HEK293 (cell line): ENCODE measurements around the gene AEBP1.

Experiments
- CTCF ChIA-PET: fragments of 350-600 bp; formaldehyde crosslinking; extraction: SDS; loops from one replicate; lab custom pipeline; 2021; ENCODE audit warnings: antibody characterized with exemption; lab: Yijun Ruan, JAX
- POLR2A ChIA-PET: fragments of 300-600 bp; formaldehyde crosslinking; extraction: SDS; loops from one replicate; lab custom pipeline; 2020; ENCODE audit warnings: antibody characterized with exemption, inconsistent platforms; lab: Yijun Ruan, JAX
- H3K27ac ChIP-seq: fragments of 200-500 bp; sonication (Bioruptor generic); 2 replicates; pipeline ENCODE4 v1.5.1; 2014; ENCODE audit warnings: low read depth, low read length, control low read depth, inconsistent platforms; ENCODE audit errors: extremely low read depth
- H3K36me3 ChIP-seq, 2 experiments: fragments of 200-500 bp in 1 of 2; sonication (Bioruptor generic) in 1 of 2; 1 replicate in 1 of 2; 2 replicates in 1 of 2; pipeline ENCODE4 v1.5.1; 2014 to 2017; ENCODE audit warnings: inconsistent platforms in 2 of 2, low read length in 2 of 2; ENCODE audit not compliant: control insufficient read depth in 2 of 2, insufficient read depth in 1 of 2
- H3K4me1 ChIP-seq: fragments of 200-500 bp; sonication (Bioruptor generic); 2 replicates; pipeline ENCODE4 v1.5.1; 2014; ENCODE audit warnings: mild to moderate bottlenecking, low read length, inconsistent platforms; ENCODE audit not compliant: control insufficient read depth, insufficient read depth
- H3K4me3 ChIP-seq: 2 replicates; pipeline ENCODE4 v1.5.1; 2011; ENCODE audit warnings: low read depth, mild to moderate bottlenecking, control low read depth, low read length, moderate library complexity
- H3K9me3 ChIP-seq: fragments of 200-500 bp; sonication (Bioruptor generic); 2 replicates; pipeline ENCODE4 v1.5.1; 2014; ENCODE audit warnings: low read depth, low read length, inconsistent platforms; ENCODE audit not compliant: control insufficient read depth, insufficient read depth
- AEBP2 ChIP-seq: fragments of 450-650 bp; formaldehyde crosslinking; IDR thresholded peaks from 2 replicates; pipeline ENCODE4 v1.5.1; 2016; ENCODE audit warnings: missing biosample characterization, missing genetic modification characterization, borderline replicate concordance
- ELK4 ChIP-seq: IDR thresholded peaks from 2 replicates; pipeline ENCODE4 v1.6.1; 2011; ENCODE audit warnings: mild to moderate bottlenecking, low read depth, low read length, borderline replicate concordance
- PRDM4 ChIP-seq: fragments of 450-650 bp; formaldehyde crosslinking; IDR thresholded peaks from 2 replicates; pipeline ENCODE4 v1.5.1; 2017; ENCODE audit warnings: missing biosample characterization, missing genetic modification characterization
- RBAK ChIP-seq: fragments of 450-650 bp; formaldehyde crosslinking; IDR thresholded peaks from 2 replicates; pipeline ENCODE4 v1.5.1; 2016; ENCODE audit warnings: missing biosample characterization, missing genetic modification characterization
- ZBTB17 ChIP-seq: fragments of 450-650 bp; formaldehyde crosslinking; IDR thresholded peaks from 2 replicates; pipeline ENCODE4 v1.5.1; 2016; ENCODE audit warnings: missing biosample characterization, missing genetic modification characterization
- ZBTB21 ChIP-seq: fragments of 450-650 bp; formaldehyde crosslinking; IDR thresholded peaks from 2 replicates; pipeline ENCODE4 v1.5.1; 2017; ENCODE audit warnings: missing biosample characterization, missing genetic modification characterization
- ZBTB48 ChIP-seq: fragments of 450-650 bp; formaldehyde crosslinking; IDR thresholded peaks from 2 replicates; pipeline ENCODE4 v1.5.1; 2016; ENCODE audit warnings: missing biosample characterization, missing genetic modification characterization
- ZBTB8A ChIP-seq: fragments of 450-650 bp; formaldehyde crosslinking; IDR thresholded peaks from 2 replicates; pipeline ENCODE4 v1.5.1; 2016; ENCODE audit warnings: missing biosample characterization, missing genetic modification characterization
- ZFHX2 ChIP-seq: fragments of 450-650 bp; formaldehyde crosslinking; conservative IDR thresholded peaks from 2 replicates; pipeline ENCODE4 v1.5.1; 2016; ENCODE audit warnings: missing biosample characterization, missing genetic modification characterization
- ZNF112 ChIP-seq: fragments of 450-650 bp; formaldehyde crosslinking; IDR thresholded peaks from 2 replicates; pipeline ENCODE4 v1.5.0; 2017; ENCODE audit warnings: missing biosample characterization, missing genetic modification characterization
- ZNF26 ChIP-seq: fragments of 450-650 bp; formaldehyde crosslinking; IDR thresholded peaks from 2 replicates; pipeline ENCODE4 v1.5.1; 2016; ENCODE audit warnings: missing biosample characterization, missing genetic modification characterization
- ZNF335 ChIP-seq: fragments of 450-650 bp; formaldehyde crosslinking; conservative IDR thresholded peaks from 2 replicates; pipeline ENCODE4 v1.5.1; 2016; ENCODE audit warnings: missing biosample characterization, missing genetic modification characterization
- ZNF366 ChIP-seq: fragments of 450-650 bp; formaldehyde crosslinking; conservative IDR thresholded peaks from 2 replicates; pipeline ENCODE4 v1.5.1; 2016; ENCODE audit warnings: missing biosample characterization, missing genetic modification characterization
- ZNF394 ChIP-seq: fragments of 450-650 bp; formaldehyde crosslinking; IDR thresholded peaks from 2 replicates; pipeline ENCODE4 v1.5.1; 2016; ENCODE audit warnings: missing biosample characterization, missing genetic modification characterization, mild to moderate bottlenecking, moderate library complexity, borderline replicate concordance
- ZNF433 ChIP-seq: fragments of 450-650 bp; formaldehyde crosslinking; IDR thresholded peaks from 2 replicates; pipeline ENCODE4 v1.5.1; 2016; ENCODE audit warnings: missing biosample characterization, missing genetic modification characterization, low read depth
- ZNF513 ChIP-seq: fragments of 450-650 bp; IDR thresholded peaks from 2 replicates; pipeline ENCODE4 v1.5.1; 2018; ENCODE audit warnings: missing biosample characterization, missing genetic modification characterization
- ZNF561 ChIP-seq: fragments of 450-650 bp; IDR thresholded peaks from 2 replicates; pipeline ENCODE4 v1.5.1; 2018; ENCODE audit warnings: missing biosample characterization, missing genetic modification characterization, borderline replicate concordance
- ZNF623 ChIP-seq: fragments of 450-650 bp; formaldehyde crosslinking; IDR thresholded peaks from 2 replicates; pipeline ENCODE4 v1.5.1; 2016; ENCODE audit warnings: missing biosample characterization, missing genetic modification characterization
- ZNF624 ChIP-seq: fragments of 450-650 bp; formaldehyde crosslinking; IDR thresholded peaks from 2 replicates; pipeline ENCODE4 v1.5.1; 2017; ENCODE audit warnings: missing biosample characterization, missing genetic modification characterization
- ZNF629 ChIP-seq: fragments of 450-650 bp; formaldehyde crosslinking; IDR thresholded peaks from 2 replicates; pipeline ENCODE4 v1.5.1; 2017; ENCODE audit warnings: missing biosample characterization, missing genetic modification characterization
- ZNF747 ChIP-seq: fragments of 450-650 bp; formaldehyde crosslinking; IDR thresholded peaks from 2 replicates; pipeline ENCODE4 v1.5.1; 2016; ENCODE audit warnings: missing biosample characterization, missing genetic modification characterization
- ZNF791 ChIP-seq: fragments of 450-650 bp; formaldehyde crosslinking; IDR thresholded peaks from 2 replicates; pipeline ENCODE4 v1.5.1; 2016; ENCODE audit warnings: missing biosample characterization, missing genetic modification characterization
- TF ChIP-seq, protein P1 (sequence below): fragments of 450-650 bp; formaldehyde crosslinking; IDR thresholded peaks from 2 replicates; pipeline ENCODE4 v1.5.1; 2016; ENCODE audit warnings: missing biosample characterization, missing genetic modification characterization

Gene AEBP1

DNA sequence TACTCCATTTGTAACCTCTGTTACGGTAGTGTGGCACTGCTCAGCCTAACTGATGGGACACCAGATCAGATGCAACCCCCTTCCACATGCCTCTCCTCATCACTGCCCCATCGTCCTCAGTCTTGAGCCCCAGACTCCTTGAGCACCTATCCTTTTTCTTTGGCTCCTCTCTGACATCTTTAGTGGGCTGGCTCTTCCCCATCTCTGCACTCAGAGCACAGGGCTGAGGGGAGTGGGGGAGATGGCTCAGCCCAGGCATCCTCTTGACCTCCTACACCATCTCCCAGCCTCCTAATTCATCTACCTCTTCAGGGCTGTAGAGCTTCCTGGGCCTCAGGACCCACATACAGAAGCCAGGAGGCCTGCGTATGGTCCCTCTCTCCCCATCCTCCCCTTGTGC, 20.3 kb upstream of the AEBP1 start:
- no peak overlapping the region for H3K4me3 ChIP-seq
- no peaks in the 10 kb centered on the region for H3K4me1 ChIP-seq
- H3K27ac ChIP-seq, result no peak overlapping the region
- no peaks in the 10 kb centered on the region for H3K9me3 ChIP-seq
- no peak for TF ChIP-seq ZBTB8A (tag by site-specific recombination)
- TF ChIP-seq ZNF394 (tag by site-specific recombination), result no peak
- TF ChIP-seq ZFHX2 (tag by site-specific recombination), result 0 out of 2 replicates have a peak, but pooled peaks have one; percentile 11
- TF ChIP-seq ZBTB17 (tag by site-specific recombination), result peak; percentile 78
- no peak for TF ChIP-seq ZBTB48 (tag by site-specific recombination)
- no peak for TF ChIP-seq ZNF112
- no peak for TF ChIP-seq ZNF624 (tag by site-specific recombination)
- no peak for TF ChIP-seq AEBP2 (tag by site-specific recombination)
- TF ChIP-seq RBAK (tag by site-specific recombination), result no peak
- TF ChIP-seq ZNF335, result no peak
- no peak for TF ChIP-seq ZNF747 (tag by site-specific recombination)
- TF ChIP-seq PRDM4 (tag by site-specific recombination), result no peak
- TF ChIP-seq ZBTB21 (tag by site-specific recombination), result no peak
- TF ChIP-seq, protein P1, sequence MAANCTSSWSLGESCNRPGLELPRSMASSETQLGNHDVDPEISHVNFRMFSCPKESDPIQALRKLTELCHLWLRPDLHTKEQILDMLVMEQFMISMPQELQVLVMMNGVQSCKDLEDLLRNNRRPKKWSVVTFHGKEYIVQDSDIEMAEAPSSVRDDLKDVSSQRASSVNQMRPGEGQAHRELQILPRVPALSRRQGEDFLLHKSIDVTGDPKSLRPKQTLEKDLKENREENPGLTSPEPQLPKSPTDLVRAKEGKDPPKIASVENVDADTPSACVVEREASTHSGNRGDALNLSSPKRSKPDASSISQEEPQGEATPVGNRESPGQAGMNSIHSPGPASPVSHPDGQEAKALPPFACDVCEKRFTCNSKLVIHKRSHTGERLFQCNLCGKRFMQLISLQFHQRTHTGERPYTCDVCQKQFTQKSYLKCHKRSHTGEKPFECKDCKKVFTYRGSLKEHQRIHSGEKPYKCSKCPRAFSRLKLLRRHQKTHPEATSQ (tag by site-specific recombination), result no peak
- TF ChIP-seq ZNF623 (tag by site-specific recombination), result no peak
- no peak for TF ChIP-seq ZNF366 (tag by site-specific recombination)
- no peak for TF ChIP-seq ZNF513 (tag by site-specific recombination)
- TF ChIP-seq ZNF629, result no peak
- TF ChIP-seq, all 188 proteins: peak for 2
- peaks cover 0 to 20% of the 10 kb centered on the region in 2 experiments; a peak in 1 of 3 replicates for H3K36me3 ChIP-seq
- ChIA-PET POLR2A (no interaction called here), CTCF (interaction anchor here (0.7 kb wide), 1 partner anchor 18 kb away, joined by 4 read pairs; no protein-coding TSS in a partner anchor)

GRCh38 chr7:44084701-44085100, 19.4 kb upstream of the AEBP1 start:
- Histone ChIP-seq H3K27ac (no peak overlapping the region), H3K9me3 (no peaks in the 10 kb centered on the region), H3K36me3 (peaks cover 0 to 11% of the 10 kb centered on the region in 2 experiments; a peak in 1 of 3 replicates), H3K4me1 (no peaks in the 10 kb centered on the region), H3K4me3 (no peak overlapping the region)
- POLR2A ChIA-PET, result interaction anchor here (0.6 kb wide), 1 partner anchor 167 kb away, joined by 4 read pairs; no protein-coding TSS in a partner anchor
- CTCF ChIA-PET, result no interaction called here
- TF ChIP-seq ZNF26 (tag by site-specific recombination) (no peak), ZNF433 (tag by site-specific recombination) (no peak), ELK4 (no peak), ZNF791 (tag by site-specific recombination) (no peak), ZNF561 (tag by site-specific recombination) (no peak)
